ENCODE data around the gene CD300H. TPM values are rescaled to one million over a fixed set of nuclear protein-coding genes. Genes with fewer than 3 reads are reported as not detected.

The CD300H gene
- total RNA-seq, 4 donors from 2014 or later: not detected

Other genes with a start within 250 kb of the CD300H start
- 100 to 1,000 TPM in 3 of 4 donors, 10 to 100 TPM in 1; 77.4 to 211 (median 117) TPM for gene KIF19, start 241.3 kb downstream of the CD300H start, total RNA-seq
- not detected for gene BTBD17, start 205.6 kb downstream of the CD300H start, total RNA-seq
- gene GPR142, start 200.0 kb downstream of the CD300H start, total RNA-seq: 1 to 10 TPM in 1 of 4 donors, under 1 TPM in 1, not detected in 2; 0.59 to 2.8 TPM
- gene GPRC5C, start 135.4 kb downstream of the CD300H start, total RNA-seq: 10 to 100 TPM; 41.6 to 96.4 (median 55.1) TPM
- 10 to 100 TPM in 2 of 4 donors, 1 to 10 TPM in 2; 6.8 to 12.6 (median 9.8) TPM for gene CD300A, start 100.9 kb downstream of the CD300H start, total RNA-seq
- gene CD300LB, start 36.0 kb downstream of the CD300H start, total RNA-seq: under 1 TPM in 2 of 4 donors, not detected in 2; 0.21 to 0.44 TPM
- gene CD300C, start 21.4 kb downstream of the CD300H start, total RNA-seq: 1 to 10 TPM in 2 of 4 donors, under 1 TPM in 1, not detected in 1; 0.59 to 1.8 (median 1.7) TPM
- gene CD300LD, start 24.8 kb upstream of the CD300H start, total RNA-seq: not detected
- gene CD300E, start 56.2 kb upstream of the CD300H start, total RNA-seq: 1 to 10 TPM in 1 of 4 donors, under 1 TPM in 3; under 0.01 to 1.8 (median 0.51) TPM
- gene CD300LF, start 145.4 kb upstream of the CD300H start, total RNA-seq: 1 to 10 TPM in 1 of 4 donors, not detected in 3; 2.1 TPM
- 1 to 10 TPM in 3 of 4 donors, under 1 TPM in 1; 0.87 to 4.4 (median 2.3) TPM for gene RAB37, start 169.7 kb upstream of the CD300H start, total RNA-seq
- 10 to 100 TPM; 42.2 to 55.2 (median 53.0) TPM for gene NHERF1, start 181.1 kb upstream of the CD300H start, total RNA-seq
- gene NAT9, start 208.8 kb upstream of the CD300H start, total RNA-seq: 10 to 100 TPM; 27.5 to 78.6 (median 43.2) TPM

Measured in tibial nerve (tissue), 4 donors.